ENCODE data around the gene F7. TPM values are rescaled to one million over a fixed set of nuclear protein-coding genes. Genes with fewer than 3 reads are reported as not detected.

F7 gene
- total RNA-seq, 1 donor: not detected

DNA sequence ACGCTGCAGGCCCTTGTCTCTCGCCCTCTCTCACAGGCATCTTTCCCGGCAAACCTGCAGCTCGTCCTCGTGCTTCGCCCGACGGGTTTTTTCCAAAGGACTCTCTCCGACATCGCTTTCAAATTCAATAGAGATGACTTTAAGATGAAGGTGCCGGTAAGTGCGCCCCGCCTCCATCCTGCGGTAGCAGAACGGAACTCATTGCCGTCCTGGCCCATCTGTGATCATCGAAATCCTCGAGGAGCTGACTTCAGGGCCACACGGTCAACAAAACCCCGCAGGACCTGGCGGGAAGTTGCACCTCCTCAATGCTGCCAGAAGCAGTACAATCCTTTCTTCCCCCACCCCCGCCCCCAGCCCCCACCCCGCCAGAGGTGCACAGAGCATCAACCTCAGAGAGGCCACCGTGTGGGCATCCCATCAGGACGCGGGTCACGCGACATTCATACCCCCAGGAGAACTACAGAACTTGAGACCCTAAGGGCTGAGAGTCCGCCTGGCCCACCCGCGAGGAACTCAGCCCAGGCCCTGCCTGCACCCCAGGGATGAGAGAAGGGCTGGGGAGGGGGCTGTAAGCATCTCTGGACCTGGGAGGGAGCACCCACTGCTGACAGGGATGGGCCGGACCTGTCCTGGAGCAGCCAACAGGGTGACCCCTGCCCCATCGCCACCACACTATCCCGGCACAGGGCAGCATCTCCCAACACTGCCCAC is 44.9 kb upstream of the F7 start:
- DNase-seq (ENCODE audit: low read depth): no peak
- no peak overlapping the region for H3K4me3 ChIP-seq (ENCODE audit: low read depth, low read length)
- TF ChIP-seq, protein P1, sequence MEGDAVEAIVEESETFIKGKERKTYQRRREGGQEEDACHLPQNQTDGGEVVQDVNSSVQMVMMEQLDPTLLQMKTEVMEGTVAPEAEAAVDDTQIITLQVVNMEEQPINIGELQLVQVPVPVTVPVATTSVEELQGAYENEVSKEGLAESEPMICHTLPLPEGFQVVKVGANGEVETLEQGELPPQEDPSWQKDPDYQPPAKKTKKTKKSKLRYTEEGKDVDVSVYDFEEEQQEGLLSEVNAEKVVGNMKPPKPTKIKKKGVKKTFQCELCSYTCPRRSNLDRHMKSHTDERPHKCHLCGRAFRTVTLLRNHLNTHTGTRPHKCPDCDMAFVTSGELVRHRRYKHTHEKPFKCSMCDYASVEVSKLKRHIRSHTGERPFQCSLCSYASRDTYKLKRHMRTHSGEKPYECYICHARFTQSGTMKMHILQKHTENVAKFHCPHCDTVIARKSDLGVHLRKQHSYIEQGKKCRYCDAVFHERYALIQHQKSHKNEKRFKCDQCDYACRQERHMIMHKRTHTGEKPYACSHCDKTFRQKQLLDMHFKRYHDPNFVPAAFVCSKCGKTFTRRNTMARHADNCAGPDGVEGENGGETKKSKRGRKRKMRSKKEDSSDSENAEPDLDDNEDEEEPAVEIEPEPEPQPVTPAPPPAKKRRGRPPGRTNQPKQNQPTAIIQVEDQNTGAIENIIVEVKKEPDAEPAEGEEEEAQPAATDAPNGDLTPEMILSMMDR (IDR thresholded peaks at IDR 0.05; ENCODE audit: insufficient read depth, low read depth, low read length): no peak

DNA sequence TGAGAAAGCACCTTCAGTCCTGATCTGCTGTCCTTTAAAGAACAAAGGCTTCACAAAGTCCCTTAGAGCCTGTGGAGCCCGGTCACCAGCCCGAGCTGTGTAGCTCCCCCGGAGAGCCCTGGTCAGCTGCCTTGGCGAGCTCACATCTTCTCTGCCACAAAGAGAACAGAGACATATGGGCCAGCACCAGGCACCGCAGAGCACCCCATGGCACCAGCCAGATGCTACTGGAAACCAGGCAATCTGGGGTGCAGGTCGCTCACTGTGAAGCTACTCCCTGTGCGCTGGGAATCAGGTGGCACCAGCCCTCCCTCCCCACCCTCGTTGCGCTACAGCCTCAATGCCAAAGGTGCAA is 44.3 kb upstream of the F7 start:
- TF ChIP-seq, protein P1 (IDR thresholded peaks at IDR 0.05; ENCODE audit: insufficient read depth, low read depth, low read length): no peak
- H3K4me3 ChIP-seq (ENCODE audit: low read depth, low read length): no peak overlapping the region

DNA sequence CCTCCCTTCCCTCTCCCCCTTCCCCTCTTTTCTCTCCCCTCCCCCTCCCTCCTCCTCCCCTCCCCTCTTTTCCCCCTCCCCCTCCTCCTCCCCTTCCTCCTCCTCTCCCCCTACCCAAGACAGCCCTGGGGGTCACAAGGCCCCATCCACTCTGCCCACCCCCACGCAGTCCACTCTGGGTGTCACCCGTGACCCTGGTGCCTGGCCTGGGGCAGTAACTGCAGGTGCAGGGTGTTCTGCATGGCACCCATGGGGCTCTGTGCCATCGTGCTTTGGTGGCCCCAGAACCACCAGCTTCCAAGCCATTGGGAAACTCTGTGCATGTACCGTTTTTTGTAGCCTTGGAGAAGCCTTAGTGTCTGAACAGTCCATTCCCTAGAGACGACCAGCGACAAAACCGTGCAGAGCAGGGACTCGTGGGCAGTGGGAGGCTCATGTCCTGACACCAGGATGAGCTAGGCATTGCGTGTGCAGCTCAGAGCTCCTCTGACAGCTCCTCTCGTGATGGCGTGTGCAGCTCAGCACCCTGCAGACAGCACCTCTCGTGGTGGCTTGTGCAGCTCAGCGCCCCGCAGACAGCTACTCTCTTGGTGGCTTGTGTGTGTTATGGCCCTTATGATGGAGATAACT is 43.7 kb upstream of the F7 start:
- TF ChIP-seq, protein P1 (IDR thresholded peaks at IDR 0.05; ENCODE audit: insufficient read depth, low read depth, low read length): no peak
- no peak overlapping the region for H3K4me3 ChIP-seq (ENCODE audit: low read depth, low read length)
- no peak for DNase-seq (ENCODE audit: low read depth)

More for the DNA sequence above, 44.3 kb upstream of the F7 start:
- no peak for DNase-seq (ENCODE audit: low read depth)

DNA sequence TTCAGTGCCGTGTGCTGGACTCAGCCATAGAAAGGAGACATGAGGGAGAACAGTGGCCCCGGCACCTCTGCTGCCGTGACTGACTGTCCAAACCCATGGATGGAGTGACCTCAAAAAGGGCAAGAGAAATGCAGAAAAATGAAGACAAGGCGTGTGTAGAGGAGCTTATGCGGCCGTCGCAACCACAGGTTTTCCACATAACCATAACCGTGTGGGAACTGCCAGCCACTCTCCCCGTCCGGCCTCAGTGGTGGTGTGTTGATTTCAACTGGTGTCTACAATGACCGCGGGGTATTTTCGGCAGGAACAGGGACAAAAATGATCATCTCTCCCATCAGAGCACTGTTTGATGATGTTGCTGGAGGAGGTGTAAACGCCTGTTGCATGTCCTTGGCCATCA is 42.9 kb upstream of the F7 start:
- DNase-seq (ENCODE audit: low read depth): no peak
- TF ChIP-seq, protein P1 (IDR thresholded peaks at IDR 0.05; ENCODE audit: insufficient read depth, low read depth, low read length): no peak
- no peak overlapping the region for H3K4me3 ChIP-seq (ENCODE audit: low read depth, low read length)

DNA sequence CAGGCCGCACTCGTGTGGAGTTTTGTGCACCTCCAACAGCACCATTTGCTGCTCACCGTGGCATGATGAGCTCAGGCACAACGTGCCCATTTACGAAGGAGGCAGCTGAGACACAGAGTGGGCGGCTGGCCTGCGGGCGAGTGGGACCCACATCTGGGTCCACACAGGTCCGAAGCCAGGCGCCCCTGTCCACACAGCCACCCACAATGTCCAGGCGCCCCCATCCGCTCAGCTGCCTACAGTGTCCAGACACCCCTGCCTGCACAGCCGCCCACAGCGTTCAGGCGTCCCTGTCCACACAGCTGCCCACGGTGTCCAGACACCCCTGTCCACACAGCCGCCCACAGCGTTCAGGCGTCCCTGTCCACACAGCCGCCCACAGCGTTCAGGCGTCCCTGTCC is 42.5 kb upstream of the F7 start:
- TF ChIP-seq, protein P1 (IDR thresholded peaks at IDR 0.05; ENCODE audit: insufficient read depth, low read depth, low read length): no peak
- H3K4me3 ChIP-seq (ENCODE audit: low read depth, low read length): no peak overlapping the region
- DNase-seq (ENCODE audit: low read depth): no peak

DNA sequence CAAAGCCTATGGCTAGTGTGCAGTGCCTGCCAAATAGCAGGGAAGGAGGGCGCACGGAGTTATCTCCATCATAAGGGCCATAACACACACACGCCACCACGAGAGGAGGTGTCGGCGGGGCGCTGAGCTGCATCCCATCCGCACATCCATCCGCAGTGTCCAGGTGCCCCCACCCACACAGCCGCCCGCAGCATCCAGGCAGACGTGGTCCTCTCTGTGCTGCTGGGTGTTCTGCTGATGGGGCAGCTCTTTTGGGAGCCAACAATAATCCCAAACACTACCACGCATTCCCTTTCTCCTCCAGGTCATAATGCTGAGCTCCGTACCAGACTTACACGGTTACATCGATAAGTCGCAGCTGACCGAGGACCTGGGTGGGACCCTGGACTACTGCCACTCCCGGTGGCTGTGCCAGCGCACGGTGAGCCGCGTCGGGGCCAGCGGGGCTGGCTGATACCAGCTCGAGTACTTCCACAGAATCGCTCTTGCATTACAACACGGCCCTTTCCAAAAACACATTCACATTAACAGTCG is 41.5 kb upstream of the F7 start:
- no peak for DNase-seq (ENCODE audit: low read depth)
- H3K4me3 ChIP-seq (ENCODE audit: low read depth, low read length): no peak overlapping the region
- TF ChIP-seq, protein P1 (IDR thresholded peaks at IDR 0.05; ENCODE audit: insufficient read depth, low read depth, low read length): no peak
